ENCODE measurements around the gene MLLT11. TPM values are rescaled to one million over a fixed set of nuclear protein-coding genes. Genes with fewer than 3 reads are reported as not detected.
A peak's percentile ranks its signal among the peaks of the same experiment; 100 is the strongest.

Gene MLLT11
- total and polyA plus RNA-seq, 10 of the 15 experiments (the other 5 are each of a cell fraction or from before 2014, with no cell fraction given): 6.2 to 27.3 (median 9.2) TPM

DNA sequence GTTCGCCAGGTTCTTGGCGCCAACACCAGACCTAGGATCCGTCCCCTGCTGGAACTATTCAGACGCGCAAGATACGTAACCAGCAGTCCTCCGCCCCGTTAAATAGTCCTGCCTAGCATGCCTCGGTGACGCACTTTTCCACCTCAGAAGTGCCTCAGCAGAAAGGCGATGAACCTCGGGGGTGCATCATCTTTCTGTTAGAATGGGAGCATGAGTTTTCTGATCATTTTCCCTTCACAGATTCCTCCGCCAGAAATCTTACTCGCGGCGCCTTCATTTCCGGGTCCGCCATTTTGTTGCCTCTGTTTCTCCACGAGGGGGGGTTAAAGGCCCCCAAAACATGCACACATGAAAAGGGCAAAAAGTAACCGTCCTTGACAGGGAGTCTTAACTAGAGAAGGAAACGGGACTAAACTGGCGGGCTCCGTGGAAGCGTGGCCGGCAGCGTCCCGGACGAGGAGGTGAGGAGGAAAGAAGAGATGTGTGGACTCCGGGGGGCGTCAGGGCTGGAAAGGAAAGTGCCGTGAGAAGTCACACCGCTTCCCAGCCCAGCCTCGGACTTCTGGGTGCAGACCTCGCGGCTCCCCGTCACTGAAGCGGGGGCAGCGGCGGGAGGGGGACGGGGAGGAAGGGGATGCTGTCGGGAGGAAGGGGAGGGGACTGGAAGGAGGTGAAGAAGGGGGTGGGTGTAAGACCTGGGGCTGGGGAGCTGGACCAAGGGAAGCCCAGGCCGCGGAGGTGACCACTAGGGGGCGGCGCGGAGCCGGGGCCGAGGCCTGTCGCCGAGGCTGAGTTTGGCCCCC lies 10.5 kb downstream of the MLLT11 start, which contains the start of gene GABPB2 (continued):
- TF ChIP-seq, protein P1, sequence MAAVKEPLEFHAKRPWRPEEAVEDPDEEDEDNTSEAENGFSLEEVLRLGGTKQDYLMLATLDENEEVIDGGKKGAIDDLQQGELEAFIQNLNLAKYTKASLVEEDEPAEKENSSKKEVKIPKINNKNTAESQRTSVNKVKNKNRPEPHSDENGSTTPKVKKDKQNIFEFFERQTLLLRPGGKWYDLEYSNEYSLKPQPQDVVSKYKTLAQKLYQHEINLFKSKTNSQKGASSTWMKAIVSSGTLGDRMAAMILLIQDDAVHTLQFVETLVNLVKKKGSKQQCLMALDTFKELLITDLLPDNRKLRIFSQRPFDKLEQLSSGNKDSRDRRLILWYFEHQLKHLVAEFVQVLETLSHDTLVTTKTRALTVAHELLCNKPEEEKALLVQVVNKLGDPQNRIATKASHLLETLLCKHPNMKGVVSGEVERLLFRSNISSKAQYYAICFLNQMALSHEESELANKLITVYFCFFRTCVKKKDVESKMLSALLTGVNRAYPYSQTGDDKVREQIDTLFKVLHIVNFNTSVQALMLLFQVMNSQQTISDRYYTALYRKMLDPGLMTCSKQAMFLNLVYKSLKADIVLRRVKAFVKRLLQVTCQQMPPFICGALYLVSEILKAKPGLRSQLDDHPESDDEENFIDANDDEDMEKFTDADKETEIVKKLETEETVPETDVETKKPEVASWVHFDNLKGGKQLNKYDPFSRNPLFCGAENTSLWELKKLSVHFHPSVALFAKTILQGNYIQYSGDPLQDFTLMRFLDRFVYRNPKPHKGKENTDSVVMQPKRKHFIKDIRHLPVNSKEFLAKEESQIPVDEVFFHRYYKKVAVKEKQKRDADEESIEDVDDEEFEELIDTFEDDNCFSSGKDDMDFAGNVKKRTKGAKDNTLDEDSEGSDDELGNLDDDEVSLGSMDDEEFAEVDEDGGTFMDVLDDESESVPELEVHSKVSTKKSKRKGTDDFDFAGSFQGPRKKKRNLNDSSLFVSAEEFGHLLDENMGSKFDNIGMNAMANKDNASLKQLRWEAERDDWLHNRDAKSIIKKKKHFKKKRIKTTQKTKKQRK (IDR thresholded peaks at IDR 0.05; ENCODE audit: low read depth, low read length): no peak
- peak; percentile 92 for TF ChIP-seq IKZF1 (conservative IDR thresholded peaks at IDR 0.05)
- TF ChIP-seq ASH2L (IDR thresholded peaks at IDR 0.05; ENCODE audit: borderline replicate concordance, low read depth): peak; percentile 85
- TF ChIP-seq, protein P2, sequence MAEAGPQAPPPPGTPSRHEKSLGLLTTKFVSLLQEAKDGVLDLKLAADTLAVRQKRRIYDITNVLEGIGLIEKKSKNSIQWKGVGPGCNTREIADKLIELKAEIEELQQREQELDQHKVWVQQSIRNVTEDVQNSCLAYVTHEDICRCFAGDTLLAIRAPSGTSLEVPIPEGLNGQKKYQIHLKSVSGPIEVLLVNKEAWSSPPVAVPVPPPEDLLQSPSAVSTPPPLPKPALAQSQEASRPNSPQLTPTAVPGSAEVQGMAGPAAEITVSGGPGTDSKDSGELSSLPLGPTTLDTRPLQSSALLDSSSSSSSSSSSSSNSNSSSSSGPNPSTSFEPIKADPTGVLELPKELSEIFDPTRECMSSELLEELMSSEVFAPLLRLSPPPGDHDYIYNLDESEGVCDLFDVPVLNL (IDR thresholded peaks at IDR 0.05; ENCODE audit: low read depth, low read length): peak; percentile 82
- peak; percentile 29; the same call in 1 of the 2 replicates for TF ChIP-seq RAD21 (IDR thresholded peaks at IDR 0.05; ENCODE audit: insufficient read depth, low read depth, low read length)
- TF ChIP-seq, protein P3, sequence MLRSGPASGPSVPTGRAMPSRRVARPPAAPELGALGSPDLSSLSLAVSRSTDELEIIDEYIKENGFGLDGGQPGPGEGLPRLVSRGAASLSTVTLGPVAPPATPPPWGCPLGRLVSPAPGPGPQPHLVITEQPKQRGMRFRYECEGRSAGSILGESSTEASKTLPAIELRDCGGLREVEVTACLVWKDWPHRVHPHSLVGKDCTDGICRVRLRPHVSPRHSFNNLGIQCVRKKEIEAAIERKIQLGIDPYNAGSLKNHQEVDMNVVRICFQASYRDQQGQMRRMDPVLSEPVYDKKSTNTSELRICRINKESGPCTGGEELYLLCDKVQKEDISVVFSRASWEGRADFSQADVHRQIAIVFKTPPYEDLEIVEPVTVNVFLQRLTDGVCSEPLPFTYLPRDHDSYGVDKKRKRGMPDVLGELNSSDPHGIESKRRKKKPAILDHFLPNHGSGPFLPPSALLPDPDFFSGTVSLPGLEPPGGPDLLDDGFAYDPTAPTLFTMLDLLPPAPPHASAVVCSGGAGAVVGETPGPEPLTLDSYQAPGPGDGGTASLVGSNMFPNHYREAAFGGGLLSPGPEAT (IDR thresholded peaks at IDR 0.05; ENCODE audit: low read depth): peak; percentile 94
- TF ChIP-seq, protein P4, sequence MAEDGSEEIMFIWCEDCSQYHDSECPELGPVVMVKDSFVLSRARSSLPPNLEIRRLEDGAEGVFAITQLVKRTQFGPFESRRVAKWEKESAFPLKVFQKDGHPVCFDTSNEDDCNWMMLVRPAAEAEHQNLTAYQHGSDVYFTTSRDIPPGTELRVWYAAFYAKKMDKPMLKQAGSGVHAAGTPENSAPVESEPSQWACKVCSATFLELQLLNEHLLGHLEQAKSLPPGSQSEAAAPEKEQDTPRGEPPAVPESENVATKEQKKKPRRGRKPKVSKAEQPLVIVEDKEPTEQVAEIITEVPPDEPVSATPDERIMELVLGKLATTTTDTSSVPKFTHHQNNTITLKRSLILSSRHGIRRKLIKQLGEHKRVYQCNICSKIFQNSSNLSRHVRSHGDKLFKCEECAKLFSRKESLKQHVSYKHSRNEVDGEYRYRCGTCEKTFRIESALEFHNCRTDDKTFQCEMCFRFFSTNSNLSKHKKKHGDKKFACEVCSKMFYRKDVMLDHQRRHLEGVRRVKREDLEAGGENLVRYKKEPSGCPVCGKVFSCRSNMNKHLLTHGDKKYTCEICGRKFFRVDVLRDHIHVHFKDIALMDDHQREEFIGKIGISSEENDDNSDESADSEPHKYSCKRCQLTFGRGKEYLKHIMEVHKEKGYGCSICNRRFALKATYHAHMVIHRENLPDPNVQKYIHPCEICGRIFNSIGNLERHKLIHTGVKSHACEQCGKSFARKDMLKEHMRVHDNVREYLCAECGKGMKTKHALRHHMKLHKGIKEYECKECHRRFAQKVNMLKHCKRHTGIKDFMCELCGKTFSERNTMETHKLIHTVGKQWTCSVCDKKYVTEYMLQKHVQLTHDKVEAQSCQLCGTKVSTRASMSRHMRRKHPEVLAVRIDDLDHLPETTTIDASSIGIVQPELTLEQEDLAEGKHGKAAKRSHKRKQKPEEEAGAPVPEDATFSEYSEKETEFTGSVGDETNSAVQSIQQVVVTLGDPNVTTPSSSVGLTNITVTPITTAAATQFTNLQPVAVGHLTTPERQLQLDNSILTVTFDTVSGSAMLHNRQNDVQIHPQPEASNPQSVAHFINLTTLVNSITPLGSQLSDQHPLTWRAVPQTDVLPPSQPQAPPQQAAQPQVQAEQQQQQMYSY (CRISPR knock-in tag; IDR thresholded peaks at IDR 0.05): no peak
- TF ChIP-seq WRNIP1 (IDR thresholded peaks at IDR 0.05; ENCODE audit: borderline replicate concordance, low read depth, low read length): no peak
- TF ChIP-seq SUZ12 (IDR thresholded peaks at IDR 0.05; ENCODE audit: unreplicated experiment): no peak
- TF ChIP-seq JUNB (IDR thresholded peaks at IDR 0.05): 0 out of 2 replicates have a peak, but pooled peaks have one; percentile 5
- TF ChIP-seq, protein P5, sequence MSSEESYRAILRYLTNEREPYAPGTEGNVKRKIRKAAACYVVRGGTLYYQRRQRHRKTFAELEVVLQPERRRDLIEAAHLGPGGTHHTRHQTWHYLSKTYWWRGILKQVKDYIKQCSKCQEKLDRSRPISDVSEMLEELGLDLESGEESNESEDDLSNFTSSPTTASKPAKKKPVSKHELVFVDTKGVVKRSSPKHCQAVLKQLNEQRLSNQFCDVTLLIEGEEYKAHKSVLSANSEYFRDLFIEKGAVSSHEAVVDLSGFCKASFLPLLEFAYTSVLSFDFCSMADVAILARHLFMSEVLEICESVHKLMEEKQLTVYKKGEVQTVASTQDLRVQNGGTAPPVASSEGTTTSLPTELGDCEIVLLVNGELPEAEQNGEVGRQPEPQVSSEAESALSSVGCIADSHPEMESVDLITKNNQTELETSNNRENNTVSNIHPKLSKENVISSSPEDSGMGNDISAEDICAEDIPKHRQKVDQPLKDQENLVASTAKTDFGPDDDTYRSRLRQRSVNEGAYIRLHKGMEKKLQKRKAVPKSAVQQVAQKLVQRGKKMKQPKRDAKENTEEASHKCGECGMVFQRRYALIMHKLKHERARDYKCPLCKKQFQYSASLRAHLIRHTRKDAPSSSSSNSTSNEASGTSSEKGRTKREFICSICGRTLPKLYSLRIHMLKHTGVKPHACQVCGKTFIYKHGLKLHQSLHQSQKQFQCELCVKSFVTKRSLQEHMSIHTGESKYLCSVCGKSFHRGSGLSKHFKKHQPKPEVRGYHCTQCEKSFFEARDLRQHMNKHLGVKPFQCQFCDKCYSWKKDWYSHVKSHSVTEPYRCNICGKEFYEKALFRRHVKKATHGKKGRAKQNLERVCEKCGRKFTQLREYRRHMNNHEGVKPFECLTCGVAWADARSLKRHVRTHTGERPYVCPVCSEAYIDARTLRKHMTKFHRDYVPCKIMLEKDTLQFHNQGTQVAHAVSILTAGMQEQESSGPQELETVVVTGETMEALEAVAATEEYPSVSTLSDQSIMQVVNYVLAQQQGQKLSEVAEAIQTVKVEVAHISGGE (CRISPR knock-in tag; IDR thresholded peaks at IDR 0.05): no peak
- TF ChIP-seq ZNF384 (IDR thresholded peaks at IDR 0.05; ENCODE audit: borderline replicate concordance, low read depth, low read length): peak; percentile 5; the same call in 1 of the 2 replicates
- no peak; the same call in none of the 2 replicates for TF ChIP-seq CBFB (IDR thresholded peaks at IDR 0.05; ENCODE audit: low read depth)

Measured in GM12878 (cell line).